EH (cell line): ENCODE data around the gene TXNRD3.
"Not testable (repeated sequence)": the region's sequence is repeated elsewhere in the genome, so short reads cannot be mapped to it uniquely, and the experiment has no call there.

Source experiments
- DNase-seq: peaks from one replicate; pipeline ENCODE4 v3.0.0-alpha.2; 2015; ENCODE audit warnings: low read depth

TXNRD3 gene

DNA sequence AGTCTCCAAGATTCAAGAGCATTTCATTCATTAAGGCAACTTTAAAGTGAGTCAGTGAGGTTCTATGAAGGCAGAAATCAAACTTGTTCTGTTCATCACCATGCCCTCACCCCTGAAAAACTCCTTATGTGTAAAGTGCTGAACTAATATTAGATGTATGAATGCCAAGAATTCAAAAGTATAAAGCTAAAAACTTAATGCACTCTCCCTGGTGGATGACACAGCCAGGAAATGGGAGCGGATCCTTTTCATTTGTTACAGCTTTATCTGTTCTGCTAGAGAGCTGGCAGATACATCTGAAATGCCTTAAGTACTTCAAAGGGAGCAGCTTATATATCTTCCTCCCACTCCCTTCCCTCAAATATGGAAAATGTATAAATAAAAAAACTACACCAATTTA is 8.2 kb downstream of the TXNRD3 start:
- DNase-seq = peak; percentile 22

GRCh38 chr3:126644615-126645014 is 10.3 kb downstream of the TXNRD3 start:
- no peak for DNase-seq

DNA sequence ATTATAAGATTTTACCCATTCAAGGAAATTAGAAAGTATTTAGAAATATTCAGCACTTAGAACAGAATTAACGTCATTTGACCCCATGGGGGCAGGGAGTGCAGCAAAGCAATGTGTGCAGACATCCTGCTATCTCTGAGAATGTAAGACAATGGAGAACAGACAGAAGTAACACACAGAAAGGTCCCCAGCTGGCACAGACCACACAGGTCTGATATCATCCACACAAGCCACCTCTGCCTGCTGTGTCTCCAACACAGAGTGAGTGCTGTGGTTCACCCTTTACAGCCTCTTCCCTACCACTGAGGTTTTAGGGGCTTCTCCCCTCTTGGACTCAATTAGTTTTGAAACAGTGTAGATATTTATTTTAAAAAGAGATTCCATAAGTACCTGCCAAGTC is 16.1 kb downstream of the TXNRD3 start:
- no peak for DNase-seq

DNA sequence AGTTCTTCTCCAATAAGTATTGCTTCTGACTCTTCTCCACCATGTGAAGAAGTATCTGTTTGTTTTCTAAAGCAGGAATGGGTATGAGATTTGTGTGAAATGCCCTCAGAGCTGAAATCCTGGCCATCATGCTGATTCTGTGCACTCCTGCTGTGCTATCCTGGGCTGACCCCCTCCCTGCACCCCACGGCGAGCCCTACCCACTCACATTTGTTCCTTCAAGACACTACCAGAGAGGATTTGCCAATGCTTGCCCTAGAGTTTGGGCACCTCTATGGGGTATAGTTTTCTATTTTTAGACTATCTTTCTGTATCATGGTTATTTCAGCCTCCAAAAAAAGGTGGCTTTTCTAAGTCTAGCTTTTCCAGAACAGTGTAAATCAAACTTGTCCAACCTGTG is 18.5 kb downstream of the TXNRD3 start:
- no peak for DNase-seq

DNA sequence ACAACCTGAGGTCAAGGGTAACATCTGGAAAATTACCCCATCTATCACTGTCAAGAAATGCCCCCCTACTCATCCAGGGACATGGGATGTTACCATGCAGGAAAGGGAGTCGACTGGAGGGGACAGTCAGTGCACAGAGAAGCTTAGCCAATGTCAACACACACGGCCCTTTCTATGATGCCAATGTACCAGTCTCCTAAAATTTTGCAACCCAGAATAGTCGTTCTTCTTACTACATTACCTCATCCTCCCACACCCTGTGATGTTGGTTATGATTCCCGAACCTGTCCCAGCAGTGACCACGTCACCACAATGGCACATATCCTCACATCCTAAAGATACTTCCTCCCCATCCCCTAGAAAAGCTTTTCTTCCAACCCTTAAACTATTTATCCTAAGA is 20.1 kb downstream of the TXNRD3 start:
- DNase-seq = no peak

DNA sequence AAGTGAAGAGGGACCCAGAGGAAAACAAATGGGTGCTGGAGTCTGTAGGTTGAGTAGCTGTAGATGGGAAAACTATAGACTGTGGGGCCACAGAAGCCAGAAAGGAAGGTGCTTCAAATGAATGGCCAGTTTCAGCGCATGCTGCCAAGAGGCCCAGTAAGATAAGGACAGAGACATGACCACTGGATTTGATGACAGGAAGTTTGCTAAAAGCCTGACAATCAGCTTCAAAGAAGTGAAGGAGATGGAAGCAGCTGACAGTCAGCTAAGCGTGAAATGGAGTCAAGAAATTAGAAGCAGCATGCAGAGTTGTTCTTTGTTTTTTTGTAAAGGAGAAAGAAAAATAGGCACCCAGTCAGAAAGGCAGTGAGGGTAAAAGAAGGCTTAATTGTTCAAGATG is 24.9 kb downstream of the TXNRD3 start:
- no peak for DNase-seq

GRCh38 chr3:126625735-126626134 is 29.2 kb downstream of the TXNRD3 start:
- DNase-seq = not testable (repeated sequence)

DNA sequence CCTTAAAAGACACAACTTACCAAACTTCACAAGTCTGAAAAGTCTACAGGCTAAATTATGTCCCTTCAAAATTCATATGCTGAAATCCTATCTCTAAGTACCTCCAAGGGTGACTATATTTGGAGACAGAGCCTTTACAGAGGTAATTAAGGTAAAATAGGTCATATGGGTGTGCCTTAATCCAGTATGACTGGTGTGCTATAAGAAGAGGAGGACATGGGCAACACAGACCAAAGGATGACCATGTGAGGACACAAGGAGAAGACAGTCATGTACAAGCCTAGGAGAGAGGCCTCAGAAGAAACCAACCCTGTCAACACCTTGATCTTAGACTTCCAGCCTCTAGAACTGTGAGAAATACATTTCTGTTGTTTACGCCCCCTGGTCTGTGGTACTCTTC is 32.2 kb downstream of the TXNRD3 start:
- DNase-seq = no peak

DNA sequence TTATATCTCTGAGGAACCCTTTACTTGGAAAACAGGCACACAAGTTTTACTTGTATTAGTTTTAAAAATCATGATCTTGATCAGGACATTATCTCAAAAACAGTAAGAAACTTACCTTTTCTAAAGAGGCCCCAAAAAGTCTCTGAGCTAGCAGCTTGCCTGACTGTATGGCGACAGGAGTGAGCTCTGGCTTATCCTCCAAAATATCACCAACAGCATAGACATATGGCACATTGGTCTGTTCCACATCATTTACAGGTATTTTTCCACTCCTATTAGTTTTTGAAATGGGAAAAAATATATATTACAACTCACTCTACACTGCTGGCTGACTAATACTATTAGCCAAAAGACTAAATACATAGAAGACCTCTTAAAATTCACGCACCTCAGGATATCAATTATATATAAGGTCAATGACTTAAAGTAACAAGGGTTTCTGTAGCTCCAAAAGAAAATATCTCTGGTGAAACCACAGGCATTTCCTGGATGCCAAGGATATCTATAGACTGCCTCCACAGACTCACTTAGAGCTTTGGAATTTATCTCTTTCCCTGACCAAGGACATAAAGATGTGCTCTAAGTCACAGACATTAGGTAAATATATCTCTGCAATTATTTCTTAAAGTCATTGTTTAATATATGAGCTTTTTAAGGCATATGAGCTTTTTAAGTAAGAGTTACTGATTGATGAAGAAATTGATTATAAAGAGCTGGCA is 33.1 kb downstream of the TXNRD3 start:
- peak; percentile 88 for DNase-seq

DNA sequence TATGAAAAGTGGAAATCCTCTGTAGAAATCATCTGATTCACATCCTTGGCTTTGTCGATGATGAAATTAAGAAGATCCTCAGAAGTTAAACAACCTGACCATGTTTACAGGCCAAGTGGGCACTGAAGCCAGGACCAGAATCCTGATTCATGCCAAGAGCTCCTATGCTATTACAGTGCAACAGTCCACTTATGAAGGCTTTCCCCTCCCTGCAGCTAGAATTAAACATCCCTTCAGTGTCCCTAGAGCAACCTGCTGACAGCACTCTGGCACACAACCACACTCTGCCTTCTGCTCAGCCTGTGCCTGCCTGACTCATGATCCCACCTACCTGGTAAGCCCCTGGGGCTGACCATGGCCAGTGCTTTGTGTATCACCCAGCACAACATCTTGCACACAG is 33.8 kb downstream of the TXNRD3 start:
- DNase-seq = peak; percentile 62

DNA sequence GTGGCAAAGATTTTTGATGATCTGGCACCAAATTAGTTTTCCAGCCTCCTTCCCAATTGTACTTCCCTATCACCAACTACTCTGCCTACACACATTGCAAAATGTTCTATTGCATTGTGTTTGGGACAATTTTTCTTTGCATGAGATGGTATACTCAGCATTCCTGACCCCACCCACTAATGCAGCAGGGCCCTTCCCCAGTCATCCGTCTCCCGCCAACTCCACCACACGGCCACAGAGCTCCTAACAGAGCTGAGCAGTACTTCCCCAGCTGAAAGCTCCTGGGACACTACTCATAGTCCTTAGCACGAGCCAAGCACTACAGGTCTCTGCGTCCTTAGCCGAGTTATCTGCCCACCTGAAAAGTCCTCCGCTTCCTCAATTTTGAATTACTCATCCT is 34.2 kb downstream of the TXNRD3 start:
- peak; percentile 21 for DNase-seq

GRCh38 chr3:126618760-126619159 is 36.2 kb downstream of the TXNRD3 start:
- DNase-seq = peak; percentile 20

- DNase-seq = peak; percentile 58
Observed at GRCh38 chr3:126618021-126618420, 36.9 kb downstream of the TXNRD3 start.

DNA sequence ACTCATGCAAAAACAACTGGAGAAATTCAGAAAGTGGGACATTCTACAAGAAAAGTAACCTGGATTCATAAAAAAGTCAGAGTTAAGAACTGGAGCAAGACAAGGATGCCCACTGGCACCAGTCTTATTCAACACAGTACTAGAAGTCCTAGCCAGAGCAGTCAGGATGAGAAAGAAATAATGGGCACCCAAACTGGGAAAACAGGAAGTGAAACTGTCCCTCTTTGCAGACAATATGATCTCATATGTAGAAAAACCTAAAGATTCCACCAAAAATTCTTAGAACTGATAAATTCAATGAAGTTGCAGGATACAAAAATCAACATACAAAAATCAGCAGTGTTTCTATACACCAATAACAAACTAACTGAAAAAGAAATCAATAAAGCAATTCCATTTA is 37.4 kb downstream of the TXNRD3 start:
- DNase-seq = no peak

DNA sequence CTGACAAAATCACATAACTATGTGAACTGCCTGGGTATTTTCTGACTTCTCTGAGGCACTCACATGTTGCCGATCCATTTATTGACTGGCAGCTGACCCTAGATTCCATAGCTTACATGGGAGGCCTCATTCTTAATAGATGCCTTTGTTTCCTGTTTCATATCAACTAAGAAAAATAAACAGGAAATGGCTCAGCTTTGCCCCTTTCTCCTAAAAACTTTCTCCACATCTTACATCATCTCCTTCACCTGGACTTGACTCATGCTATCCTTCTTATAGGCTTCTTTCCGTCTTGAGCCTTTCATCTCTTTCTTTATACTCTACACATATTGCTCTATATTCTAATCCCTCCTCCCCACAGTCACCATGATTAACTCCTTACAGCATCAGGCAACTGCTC is 38.0 kb downstream of the TXNRD3 start:
- no peak for DNase-seq

DNA sequence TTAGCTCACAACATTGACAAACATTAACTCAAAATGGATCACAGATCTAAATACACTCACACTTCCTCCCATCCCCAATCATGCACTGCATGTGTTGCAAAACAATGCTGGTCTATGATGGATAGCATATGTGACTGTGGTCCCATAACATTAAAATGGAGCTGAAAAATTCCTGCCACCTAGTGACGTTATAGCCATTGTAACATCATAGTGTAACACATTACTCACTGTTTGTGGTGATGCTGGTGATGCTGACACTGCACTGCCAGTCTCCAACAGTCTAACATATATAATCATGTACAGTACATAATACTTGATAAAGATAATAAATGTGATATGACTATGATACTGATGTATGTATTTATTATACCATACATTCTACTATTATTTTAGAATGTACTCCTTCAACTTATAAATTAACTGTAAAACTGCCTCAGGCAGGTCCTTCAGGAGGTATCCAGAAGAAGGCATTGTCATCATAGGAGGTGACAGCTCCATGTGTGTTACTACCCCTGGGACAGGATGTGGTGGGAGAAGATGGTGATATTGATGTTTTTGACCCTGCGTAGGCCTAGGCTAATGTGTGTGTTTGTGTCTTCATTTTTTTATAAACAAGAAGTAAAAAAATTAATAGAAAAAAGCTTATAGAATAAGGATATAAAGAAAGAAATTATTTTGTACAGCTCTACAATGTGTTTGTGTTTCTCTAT is 41.3 kb downstream of the TXNRD3 start:
- DNase-seq = peak; percentile 22

DNA sequence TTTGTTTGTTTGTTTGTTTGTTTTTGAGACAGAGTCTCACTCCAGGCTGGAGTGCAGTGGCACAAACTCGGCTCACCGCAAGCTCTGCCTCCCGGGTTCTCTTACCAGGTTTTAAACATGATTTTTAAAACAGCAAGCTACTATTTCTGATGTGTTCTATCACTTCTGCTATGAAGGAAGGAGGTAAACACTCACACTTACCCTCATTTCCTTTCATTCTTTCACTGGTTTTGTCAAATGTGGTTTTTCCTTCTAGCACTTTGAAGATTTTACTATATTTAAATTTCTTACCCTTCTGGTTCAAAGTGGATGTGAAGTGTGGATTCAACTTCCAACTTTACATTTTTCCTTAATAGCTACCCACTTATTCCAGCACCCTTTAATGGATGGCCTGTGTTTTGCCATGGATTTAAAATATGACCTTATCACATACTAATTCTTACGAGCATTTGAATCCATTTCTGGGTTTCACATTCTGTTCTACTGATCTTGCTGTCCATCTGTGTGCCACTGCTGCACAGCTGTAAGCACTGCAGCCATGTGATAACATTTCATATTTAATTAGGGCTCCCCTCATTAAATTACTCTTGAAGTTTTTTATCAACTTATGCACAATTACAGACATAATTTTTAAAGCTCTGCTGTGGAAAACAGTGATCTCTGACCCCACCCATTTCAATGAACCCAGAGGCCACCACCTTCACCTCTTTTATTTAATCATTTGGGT is 42.3 kb downstream of the TXNRD3 start:
- no peak for DNase-seq

GRCh38 chr3:126609909-126610308 is 45.0 kb downstream of the TXNRD3 start:
- DNase-seq = no peak

- peak; percentile 74 for DNase-seq
Observed at GRCh38 chr3:126607214-126607908, 47.6 kb downstream of the TXNRD3 start.

GRCh38 chr3:126606001-126606400 is 48.9 kb downstream of the TXNRD3 start:
- no peak for DNase-seq

GRCh38 chr3:126604691-126605090 is 50.2 kb downstream of the TXNRD3 start:
- DNase-seq = no peak

GRCh38 chr3:126599101-126599500 is 55.8 kb downstream of the TXNRD3 start:
- DNase-seq = no peak
